Measurements from ENCODE around the gene GIPR. TPM values are rescaled to one million over a fixed set of nuclear protein-coding genes. Genes with fewer than 3 reads are reported as not detected.

The GIPR gene
- total and polyA plus RNA-seq, 2 of the 13 experiments (the other 11 are each of a cell fraction or from before 2014, with no cell fraction given) = 0.15 to 1.2 TPM

DNA sequence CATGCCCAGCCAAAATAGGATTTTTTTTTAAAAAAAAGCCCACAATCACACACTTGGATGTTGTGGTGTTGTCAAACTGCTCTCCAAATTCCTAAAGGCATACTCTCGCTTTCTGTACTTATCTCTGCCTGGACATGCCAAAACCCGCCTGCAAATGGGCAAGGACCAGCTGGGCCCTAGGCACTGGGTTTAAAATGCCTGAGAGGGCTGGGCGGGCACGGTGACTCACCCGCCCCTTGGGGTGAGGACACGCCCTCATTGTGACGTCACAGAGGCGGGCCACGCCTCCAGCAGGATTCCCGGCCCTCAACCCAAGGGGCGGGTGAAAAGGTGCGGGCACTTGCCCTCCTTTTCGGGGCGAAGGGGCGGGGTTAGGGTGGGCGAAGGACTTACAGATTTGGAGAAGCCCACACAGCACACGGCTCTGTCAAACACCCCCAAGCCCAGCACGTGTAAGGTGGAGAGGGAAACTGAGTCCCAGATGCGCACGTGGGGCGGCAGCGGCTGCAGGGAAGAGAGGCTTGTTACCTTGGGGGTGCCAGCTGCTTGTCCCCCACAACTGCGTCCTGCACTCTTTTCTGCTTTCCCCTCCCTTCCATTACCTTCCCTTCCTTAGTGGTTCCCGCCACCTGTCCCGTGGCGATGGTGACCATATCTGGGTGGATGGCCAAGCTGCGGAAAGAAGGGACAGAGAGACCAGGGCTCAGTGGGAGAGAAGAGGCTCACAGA is 35.4 kb upstream of the GIPR start (continued):
- TF ChIP-seq SKIL (CRISPR knock-in tag; IDR thresholded peaks at IDR 0.05; ENCODE audit: borderline replicate concordance) (no peak), PHF20 (CRISPR knock-in tag; IDR thresholded peaks at IDR 0.05) (no peak), TCF12 (IDR thresholded peaks at IDR 0.05) (no peak), TCF12 (CRISPR knock-in tag; IDR thresholded peaks at IDR 0.05) (no peak), MIXL1 (CRISPR knock-in tag; IDR thresholded peaks at IDR 0.05) (no peak)

DNA sequence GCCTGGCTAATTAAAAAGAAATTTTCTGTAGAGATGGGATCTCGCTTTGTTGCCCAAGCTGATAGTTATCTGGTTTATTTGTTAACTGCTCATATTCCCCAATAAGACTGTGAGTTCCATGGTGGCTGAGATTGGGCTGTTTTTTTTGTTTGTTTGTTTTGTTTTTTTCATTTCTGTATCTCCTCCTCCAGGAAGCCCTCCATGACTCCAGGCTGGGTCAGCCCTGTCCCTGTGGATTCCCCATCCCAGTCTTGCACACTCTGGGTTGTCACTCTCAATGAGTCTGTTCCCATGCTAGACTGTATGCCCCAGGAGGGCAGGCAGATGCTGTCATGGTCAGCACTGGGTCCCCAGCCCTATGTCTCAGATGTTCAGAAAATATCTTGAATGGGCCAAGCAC is 31.7 kb upstream of the GIPR start:
- H3K4me3 ChIP-seq (replicated peaks in 1 of 3; ENCODE audit: insufficient read depth in 1 of 3, low read depth in 2 of 3, low read length in 3 of 3) = no peak overlapping the region
- no peaks in the 10 kb centered on the region for H3K9me3 ChIP-seq (ENCODE audit: low read length)
- CTCF ChIA-PET (ENCODE audit: low intra/inter-chr PET ratio, low total read pairs) = no interaction called here
- no peaks in the 10 kb centered on the region; a peak in 1 of 5 replicates for H3K27me3 ChIP-seq (ENCODE audit: control insufficient read depth in 1 of 2, insufficient read depth in 2 of 2, low read length in 2 of 2)
- no peak overlapping the region for H3K27ac ChIP-seq (ENCODE audit: extremely low read length, insufficient read depth, low read length)
- TF ChIP-seq ZFP36 (IDR thresholded peaks at IDR 0.05; ENCODE audit: borderline replicate concordance, low read depth, low read length, partially characterized antibody) (peak; percentile 72), KAT7 (CRISPR knock-in tag; IDR thresholded peaks at IDR 0.05; ENCODE audit: borderline replicate concordance) (no peak)
- no peaks in the 10 kb centered on the region for H3K79me2 ChIP-seq (ENCODE audit: insufficient read depth, low read length)
- H3K4me1 ChIP-seq (ENCODE audit: insufficient read depth, low read length) = peaks cover 33% of the 10 kb centered on the region
- H3K9ac ChIP-seq (ENCODE audit: insufficient read depth, low read depth, low read length) = no peak overlapping the region
- intact Hi-C loops (cut with micrococcal nuclease; ENCODE audit: unreplicated experiment) = no loop called here
- FAIRE-seq = no peak
- no peak for ATAC-seq
- in situ Hi-C loops (cut with HindIII; ENCODE audit: extremely low pct_ligation_motif_present, low pct_unique_long_range_greater_than_20kb) = no loop called here
- no peak overlapping the region for H2AFZ ChIP-seq (ENCODE audit: low read length)
- DNase-seq (ENCODE audit: low spot score) = no peak
- POLR2A ChIA-PET = no interaction called here
- BruUV-seq (replicated peaks) = no TSS peak
- no peaks in the 10 kb centered on the region for H4K20me1 ChIP-seq (ENCODE audit: insufficient read depth, low read length)
- no peak overlapping the region for H3K4me2 ChIP-seq (ENCODE audit: low read depth, low read length)
- no peaks in the 10 kb centered on the region for H3K36me3 ChIP-seq (replicated peaks in 1 of 2; ENCODE audit: control insufficient read depth in 1 of 2, insufficient read depth in 2 of 2, low read length in 2 of 2)
- 100% methylated on average over 1 of the region's 1 CpG for WGBS (ENCODE audit: low lambda C conversion rate)
